ENCODE measurements around the gene ZNF227.
"Not testable (repeated sequence)": the region's sequence is repeated elsewhere in the genome, so short reads cannot be mapped to it uniquely, and the experiment has no call there.

The ZNF227 gene

GRCh38 chr19:44212250-44212865 lies at the start of gene ZNF227:
TSS of gene ZNF227 (plus strand) at chr19:44212532. CDS start at chr19:44217793, 5,261 bp downstream.
- peak; percentile 83 for DNase-seq (ENCODE audit: low read depth, low spot score)

- no peak for DNase-seq (ENCODE audit: low read depth, low spot score)
These were observed 48.5 kb upstream of the ZNF227 start for GRCh38 chr19:44163789-44164188.

DNA sequence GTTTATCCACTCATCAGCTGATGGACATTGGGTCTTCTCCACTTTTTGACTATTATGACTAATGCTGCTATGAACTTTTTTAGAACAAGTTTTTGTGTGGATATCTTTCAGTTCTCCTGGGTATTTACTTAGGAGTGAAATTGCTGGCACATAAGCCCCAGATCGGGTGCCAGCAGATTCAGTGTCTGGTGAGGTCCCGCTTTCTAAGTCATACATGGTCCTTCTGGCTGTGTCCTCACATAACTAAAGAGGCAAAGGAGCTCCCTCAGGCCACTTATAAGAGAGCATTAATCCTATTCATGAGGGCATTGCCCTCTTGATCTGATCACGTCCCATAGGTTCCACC lies 48.0 kb upstream of the ZNF227 start:
- no peak for DNase-seq (ENCODE audit: low read depth, low spot score)

GRCh38 chr19:44164673-44165512 lies 47.4 kb upstream of the ZNF227 start, which contains the start of gene ZNF226:
TSS of gene ZNF226 (plus strand) at chr19:44165100. CDS start at chr19:44170081, 4,981 bp downstream.
- peak; percentile 96 for DNase-seq (ENCODE audit: low read depth, low spot score)

- DNase-seq (ENCODE audit: low read depth, low spot score) = not testable (repeated sequence)
These were observed 41.7 kb upstream of the ZNF227 start for GRCh38 chr19:44170660-44171059.

GRCh38 chr19:44176590-44176989 lies 35.7 kb upstream of the ZNF227 start:
- DNase-seq (ENCODE audit: low read depth, low spot score) = no peak

DNA sequence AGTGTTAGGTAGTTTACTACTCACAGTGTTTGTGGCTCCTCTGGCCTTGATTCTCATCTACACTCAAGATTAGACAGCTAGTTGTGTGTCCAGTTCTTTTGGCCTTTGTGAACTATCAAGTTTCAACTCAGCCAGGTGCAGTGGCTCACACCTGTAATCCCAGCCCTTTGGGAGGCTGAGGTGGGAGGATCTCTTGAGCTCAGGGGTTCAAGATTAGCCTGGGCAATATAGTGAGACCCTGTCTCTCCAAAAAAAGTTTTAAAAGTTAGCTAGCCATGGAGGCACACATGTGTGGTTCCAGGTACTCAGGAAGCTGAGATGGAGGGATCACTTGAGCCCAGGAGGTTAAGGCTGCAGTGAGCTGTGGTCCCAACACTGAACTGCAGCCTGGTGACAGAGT lies 31.4 kb upstream of the ZNF227 start:
- no peak for DNase-seq (ENCODE audit: low read depth, low spot score)

GRCh38 chr19:44182145-44182544 lies 30.2 kb upstream of the ZNF227 start:
- DNase-seq (ENCODE audit: low read depth, low spot score) = no peak

GRCh38 chr19:44190020-44190419 lies 22.3 kb upstream of the ZNF227 start:
- DNase-seq (ENCODE audit: low read depth, low spot score) = no peak

- no peak for DNase-seq (ENCODE audit: low read depth, low spot score)
These were observed 20.2 kb upstream of the ZNF227 start for GRCh38 chr19:44192127-44192526.

GRCh38 chr19:44196772-44197171 lies 15.6 kb upstream of the ZNF227 start:
- no peak for DNase-seq (ENCODE audit: low read depth, low spot score)

- DNase-seq (ENCODE audit: low read depth, low spot score) = no peak
These were observed 9.9 kb upstream of the ZNF227 start for GRCh38 chr19:44202470-44202869.

GRCh38 chr19:44202974-44203373 lies 9.4 kb upstream of the ZNF227 start:
- DNase-seq (ENCODE audit: low read depth, low spot score) = no peak

GRCh38 chr19:44203877-44204276 lies 8.5 kb upstream of the ZNF227 start:
- not testable (repeated sequence) for DNase-seq (ENCODE audit: low read depth, low spot score)

DNA sequence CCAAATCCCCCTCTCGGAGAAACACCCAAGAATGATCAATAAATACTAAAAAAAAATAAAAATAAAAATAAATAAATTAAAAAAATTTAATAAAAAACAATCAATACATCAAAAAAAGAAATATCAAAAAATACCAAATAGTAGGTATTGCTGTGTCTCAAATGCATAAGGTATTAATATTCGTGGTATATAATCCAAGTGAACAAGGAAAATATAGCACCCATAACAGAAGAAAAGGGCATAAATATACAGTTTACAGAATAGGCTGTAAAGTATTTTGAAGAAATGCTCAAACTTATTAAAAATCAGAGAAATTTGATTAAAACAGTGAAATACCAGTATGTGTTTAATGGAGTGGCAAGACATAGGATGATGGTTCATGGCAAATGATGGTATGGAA lies 7.6 kb upstream of the ZNF227 start:
- DNase-seq (ENCODE audit: low read depth, low spot score) = no peak

GRCh38 chr19:44207126-44207803 lies 5.1 kb upstream of the ZNF227 start:
- DNase-seq (ENCODE audit: low read depth, low spot score) = peak; percentile 67

DNA sequence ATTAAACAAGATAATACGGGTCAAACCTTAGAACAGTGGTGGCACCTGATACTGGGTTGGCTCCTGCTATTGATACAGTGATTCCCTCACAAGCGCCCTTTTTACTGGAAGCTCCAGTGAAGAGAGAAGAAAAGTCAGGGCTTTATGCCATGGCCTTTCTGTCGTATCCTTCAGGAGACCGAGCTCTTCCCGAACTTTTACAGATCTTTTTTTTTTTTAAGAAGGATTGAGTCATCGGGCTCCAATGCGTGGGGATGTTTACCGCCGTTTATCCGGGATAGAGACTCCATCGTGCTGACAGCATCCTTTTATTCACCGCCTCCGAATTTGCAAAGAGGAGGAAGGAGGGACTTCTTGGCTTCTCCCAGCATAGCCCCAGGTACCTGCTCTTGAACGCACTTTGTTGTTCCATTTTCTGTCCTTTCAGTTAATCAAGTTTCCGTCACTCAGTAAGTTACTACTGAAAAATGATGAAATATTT lies 574 bp downstream of the ZNF227 start:
- DNase-seq (ENCODE audit: low read depth, low spot score) = no peak

- not testable (repeated sequence) for DNase-seq (ENCODE audit: low read depth, low spot score)
These were observed 7.6 kb downstream of the ZNF227 start for GRCh38 chr19:44219926-44220325.

DNA sequence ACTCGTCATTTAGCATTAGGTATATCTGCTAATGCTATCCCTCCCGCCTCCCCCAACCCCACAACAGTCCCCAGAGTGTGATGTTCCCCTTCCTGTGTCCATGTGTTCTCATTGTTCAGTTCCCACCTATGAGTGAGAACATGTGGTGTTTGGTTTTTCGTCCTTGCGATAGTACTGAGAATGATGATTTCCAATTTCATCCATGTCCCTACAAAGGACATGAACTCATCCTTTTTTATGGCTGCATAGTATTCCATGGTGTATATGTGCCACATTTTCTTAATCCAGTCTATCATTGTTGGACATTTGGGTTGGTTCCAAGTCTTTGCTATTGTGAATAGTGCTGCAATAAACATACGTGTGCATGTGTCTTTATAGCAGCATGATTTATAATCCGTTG lies 8.4 kb downstream of the ZNF227 start:
- not testable (repeated sequence) for DNase-seq (ENCODE audit: low read depth, low spot score)

- not testable (repeated sequence) for DNase-seq (ENCODE audit: low read depth, low spot score)
These were observed 9.0 kb downstream of the ZNF227 start for GRCh38 chr19:44221291-44221690.

DNA sequence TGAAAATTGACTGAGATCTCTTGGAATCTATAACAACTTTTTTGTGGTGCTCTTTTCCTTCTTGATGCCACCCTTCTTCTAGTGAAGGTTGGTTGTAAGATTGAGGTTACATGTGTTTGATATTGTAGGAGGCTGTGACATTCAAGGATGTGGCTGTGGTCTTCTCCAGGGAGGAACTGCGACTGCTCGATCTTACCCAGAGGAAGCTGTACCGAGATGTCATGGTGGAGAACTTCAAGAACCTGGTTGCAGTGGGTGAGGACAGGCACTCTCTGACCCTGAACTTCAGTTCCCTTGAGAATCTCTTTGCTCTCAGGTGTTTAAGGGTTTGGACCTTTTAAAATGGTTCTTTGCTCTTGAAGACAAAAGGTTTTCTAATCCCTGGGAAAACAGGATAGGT lies 16.0 kb downstream of the ZNF227 start:
- no peak for DNase-seq (ENCODE audit: low read depth, low spot score)

DNA sequence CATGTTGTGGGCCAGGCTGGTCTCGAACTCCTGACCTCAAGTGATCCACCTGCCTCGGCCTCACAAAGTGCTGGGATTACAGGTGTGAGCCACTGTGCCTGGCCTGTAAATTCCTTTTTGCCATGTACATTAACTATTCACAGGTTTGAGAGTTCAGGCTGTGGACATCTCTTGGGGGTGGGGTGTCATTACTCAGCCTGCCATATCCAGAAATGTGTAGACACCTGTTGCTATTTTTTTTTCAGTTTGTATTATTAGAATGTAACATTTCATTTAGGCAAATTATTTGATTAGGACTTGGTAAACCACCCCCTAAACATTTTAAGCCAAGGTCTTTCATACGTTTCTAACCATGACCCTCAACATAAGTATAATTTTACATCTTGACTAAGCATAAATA lies 20.5 kb downstream of the ZNF227 start:
- no peak for DNase-seq (ENCODE audit: low read depth, low spot score)

Data from brain pericyte (primary cell).